NCI-H146 treated with DMSO at 0.1 percent for 48 hours (cell line): ENCODE data around the gene NFX1.

ENCODE experiments used
- DNase-seq: peaks from one replicate; lab custom pipeline; 2025; ENCODE audit not compliant: unreplicated experiment; lab: John Stamatoyannopoulos, UW

The NFX1 gene

GRCh38 chr9:33290247-33291030, at the start of gene NFX1:
NFX1 (plus strand) TSS chr9:33290516; CDS start chr9:33290573, 57 bp downstream.
- DNase-seq: peak; percentile 92

- no peak for DNase-seq
Measured at GRCh38 chr9:33241298-33241697, 49.0 kb upstream of the NFX1 start.

GRCh38 chr9:33242609-33243134, 47.6 kb upstream of the NFX1 start:
- DNase-seq: no peak

GRCh38 chr9:33244137-33244784, 46.1 kb upstream of the NFX1 start:
- DNase-seq: no peak

- no peak for DNase-seq
Measured at GRCh38 chr9:33245341-33245740, 45.0 kb upstream of the NFX1 start.

- DNase-seq: no peak
Measured at GRCh38 chr9:33246269-33246860, 44.0 kb upstream of the NFX1 start.

GRCh38 chr9:33248606-33249005, 41.7 kb upstream of the NFX1 start:
- no peak for DNase-seq

GRCh38 chr9:33249087-33249658, 41.1 kb upstream of the NFX1 start:
- DNase-seq: no peak

- no peak for DNase-seq
Measured at GRCh38 chr9:33249983-33250382, 40.3 kb upstream of the NFX1 start.

GRCh38 chr9:33250458-33250995, 39.8 kb upstream of the NFX1 start:
- DNase-seq: no peak

GRCh38 chr9:33254211-33254610, 36.1 kb upstream of the NFX1 start:
- DNase-seq: no peak

- DNase-seq: no peak
Measured at GRCh38 chr9:33255014-33255413, 35.3 kb upstream of the NFX1 start.

GRCh38 chr9:33255471-33255870, 34.8 kb upstream of the NFX1 start:
- DNase-seq: no peak

- no peak for DNase-seq
Measured at GRCh38 chr9:33256236-33256635, 34.1 kb upstream of the NFX1 start.

- no peak for DNase-seq
Measured at GRCh38 chr9:33257276-33257675, 33.0 kb upstream of the NFX1 start.

GRCh38 chr9:33260372-33260771, 29.9 kb upstream of the NFX1 start:
- DNase-seq: no peak

- DNase-seq: no peak
Measured at GRCh38 chr9:33263131-33264002, 26.9 kb upstream of the NFX1 start.

- no peak for DNase-seq
Measured at GRCh38 chr9:33264003-33264472, 26.3 kb upstream of the NFX1 start.

GRCh38 chr9:33264473-33265177, 25.7 kb upstream of the NFX1 start, which contains the start of the genes BAG1 and CHMP5:
BAG1 (minus strand) TSS chr9:33264708.
CHMP5 (plus strand) TSS chr9:33265049; CDS start chr9:33265079, 30 bp downstream.
- DNase-seq: peak; percentile 98
